Large intestine (tissue), 3 donors: ENCODE measurements around the gene LUM. TPM values are rescaled to one million over a fixed set of nuclear protein-coding genes. Genes with fewer than 3 reads are reported as not detected.
A peak's percentile ranks its signal among the peaks of the same experiment; 100 is the strongest.

Experiments used
- DNase-seq, 2 donors: peaks; one replicate each; pipeline versions ENCODE4 v3.0.0 to v3.0.0-alpha.2; 2013
- H3K27ac ChIP-seq: one replicate; pipeline ENCODE4 v1.5.1; 2013; ENCODE audit warnings: low read length
- H3K27me3 ChIP-seq: 2 replicates; pipeline ENCODE4 v1.6.1; 2013; ENCODE audit warnings: low read length; ENCODE audit not compliant: control insufficient read depth, insufficient read depth
- H3K36me3 ChIP-seq: 2 replicates; pipeline ENCODE4 v1.6.1; 2013; ENCODE audit warnings: low read length; ENCODE audit not compliant: control insufficient read depth, insufficient read depth
- H3K4me1 ChIP-seq: one replicate; pipeline ENCODE4 v1.6.1; 2013; ENCODE audit warnings: low read length; ENCODE audit not compliant: control insufficient read depth, insufficient read depth
- H3K4me3 ChIP-seq: one replicate; pipeline ENCODE4 v1.5.1; 2013; ENCODE audit warnings: low read length
- H3K9me3 ChIP-seq: one replicate; pipeline ENCODE4 v1.6.1; 2013; ENCODE audit warnings: mild to moderate bottlenecking, low read depth, low read length, moderate library complexity; ENCODE audit not compliant: control insufficient read depth
- WGBS: methylation state at CpG from one replicate; pipeline ENCODE4 v1.1.5; 2013; ENCODE audit warnings: low lambda C conversion rate; ENCODE audit not compliant: insufficient coverage; 5-methylcytosine and 5-hydroxymethylcytosine counted together
- polyA plus RNA-seq: library from polyadenylated mRNA; unstranded; fragments of 120-200 nt; gene quantifications from one replicate; pipeline ENCODE4 v1.2.1, GENCODE V29; 2013

Gene LUM
- polyA plus RNA-seq, 1 donor = 366 TPM

GRCh38 chr12:91139286-91139685, 28.0 kb upstream of the LUM start:
- peaks cover 23% of the 10 kb centered on the region for H3K4me1 ChIP-seq
- peak overlapping the region; percentile 30 for H3K27ac ChIP-seq
- no peak for DNase-seq
- H3K27me3 ChIP-seq = no peaks in the 10 kb centered on the region
- no peaks in the 10 kb centered on the region for H3K36me3 ChIP-seq
- WGBS = 67% methylated on average over 1 of the region's 2 CpGs
- no peaks in the 10 kb centered on the region for H3K9me3 ChIP-seq
- H3K4me3 ChIP-seq = no peak overlapping the region

GRCh38 chr12:91138337-91138920, 27.1 kb upstream of the LUM start:
- H3K9me3 ChIP-seq = no peaks in the 10 kb centered on the region
- peak overlapping the region; percentile 30 for H3K27ac ChIP-seq
- no peaks in the 10 kb centered on the region for H3K36me3 ChIP-seq
- peaks cover 23% of the 10 kb centered on the region for H3K4me1 ChIP-seq
- H3K4me3 ChIP-seq = no peak overlapping the region
- no CpG with 5 or more reads among the region's 1 CpG for WGBS
- DNase-seq = peak; percentile 12 to 68
- H3K27me3 ChIP-seq = no peaks in the 10 kb centered on the region

- H3K4me3 ChIP-seq = no peak overlapping the region
- no peak overlapping the region for H3K27ac ChIP-seq
- H3K27me3 ChIP-seq = no peaks in the 10 kb centered on the region
- DNase-seq = no peak
- WGBS = no CpG with 5 or more reads among the region's 1 CpG
- peaks cover 10% of the 10 kb centered on the region for H3K4me1 ChIP-seq
- no peaks in the 10 kb centered on the region for H3K9me3 ChIP-seq
- no peaks in the 10 kb centered on the region for H3K36me3 ChIP-seq
These were observed 22.6 kb upstream of the LUM start for GRCh38 chr12:91133871-91134270.

GRCh38 chr12:91129662-91130362, 18.5 kb upstream of the LUM start:
- WGBS = 100% methylated on average over 2 of the region's 2 CpGs
- Histone ChIP-seq H3K9me3 (no peaks in the 10 kb centered on the region), H3K36me3 (no peaks in the 10 kb centered on the region), H3K4me3 (no peak overlapping the region), H3K27me3 (no peaks in the 10 kb centered on the region), H3K27ac (no peak overlapping the region), H3K4me1 (peaks cover 4% of the 10 kb centered on the region)
- no peak for DNase-seq

GRCh38 chr12:91127751-91128150, 16.5 kb upstream of the LUM start:
- peak overlapping the region; percentile 42 for H3K27ac ChIP-seq
- H3K4me1 ChIP-seq = peaks cover 4% of the 10 kb centered on the region
- H3K9me3 ChIP-seq = no peaks in the 10 kb centered on the region
- 35% methylated on average over 2 of the region's 3 CpGs for WGBS
- DNase-seq = peak; percentile 71 to 89
- no peaks in the 10 kb centered on the region for H3K36me3 ChIP-seq
- H3K4me3 ChIP-seq = no peak overlapping the region
- H3K27me3 ChIP-seq = no peaks in the 10 kb centered on the region

GRCh38 chr12:91127306-91127705, 16.0 kb upstream of the LUM start:
- WGBS = no CpG with 5 or more reads among the region's 2 CpGs
- peak overlapping the region; percentile 38 for H3K27ac ChIP-seq

DNA sequence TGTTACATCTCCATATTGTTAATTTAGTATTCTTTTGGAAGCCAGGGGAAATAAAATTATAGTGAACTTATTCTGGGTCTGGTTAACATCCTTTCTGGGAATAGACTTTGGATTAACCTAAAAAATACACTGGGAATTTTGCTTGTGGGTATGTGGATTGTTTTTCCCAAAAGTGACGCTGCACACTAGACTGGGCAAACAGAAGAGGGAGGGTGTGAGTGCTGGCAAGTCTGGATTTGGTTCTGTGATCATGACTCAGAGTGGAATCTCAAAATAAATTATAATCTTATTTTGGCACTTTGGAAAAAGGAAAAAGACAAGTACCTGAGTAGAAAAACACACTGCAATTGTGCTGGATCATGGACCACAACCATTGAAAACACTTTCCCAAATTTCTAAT, 15.2 kb upstream of the LUM start:
- Histone ChIP-seq H3K27me3 (no peaks in the 10 kb centered on the region), H3K27ac (no peak overlapping the region), H3K9me3 (no peaks in the 10 kb centered on the region), H3K4me3 (no peak overlapping the region), H3K36me3 (no peaks in the 10 kb centered on the region), H3K4me1 (peaks cover 4% of the 10 kb centered on the region)
- WGBS = 100% methylated on average over 1 of the region's 1 CpG
- no peak for DNase-seq

More at GRCh38 chr12:91127306-91127705, 16.0 kb upstream of the LUM start:
- no peak overlapping the region for H3K4me3 ChIP-seq
- DNase-seq = no peak
- no peaks in the 10 kb centered on the region for H3K27me3 ChIP-seq
- H3K9me3 ChIP-seq = no peaks in the 10 kb centered on the region
- no peaks in the 10 kb centered on the region for H3K36me3 ChIP-seq
- H3K4me1 ChIP-seq = peaks cover 4% of the 10 kb centered on the region

DNA sequence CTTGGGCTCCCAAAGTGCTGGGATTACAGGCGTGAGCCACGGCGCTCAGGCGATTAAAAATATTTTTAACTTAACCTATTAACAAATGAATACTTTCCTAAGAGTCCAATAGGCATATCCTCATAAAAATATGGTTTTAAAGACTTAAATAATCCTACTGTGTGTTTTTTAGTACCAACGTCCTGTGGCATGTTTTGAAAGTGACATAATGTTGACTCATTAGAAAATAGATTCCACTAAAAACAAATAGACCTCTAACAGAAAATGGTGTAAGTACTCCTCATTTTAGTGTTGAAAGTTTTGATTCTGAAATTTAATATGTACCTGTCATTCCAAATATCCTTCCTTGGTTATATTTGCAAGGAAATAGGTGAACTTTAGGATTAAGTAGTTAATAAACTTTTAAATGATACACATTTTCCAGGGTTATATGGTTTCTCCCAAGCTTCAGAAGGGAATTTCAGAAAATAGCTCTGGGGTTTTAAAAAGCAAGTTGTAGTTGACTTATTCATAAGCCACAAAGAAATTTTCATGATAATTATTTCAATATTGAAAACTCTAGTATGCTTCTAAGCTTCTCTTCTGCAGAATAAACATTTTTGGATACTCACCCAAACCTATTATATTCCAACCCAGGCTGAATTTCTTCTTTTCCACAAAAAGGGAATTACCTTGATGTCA, 12.1 kb upstream of the LUM start:
- Histone ChIP-seq H3K4me1 (peaks cover 15% of the 10 kb centered on the region), H3K36me3 (no peaks in the 10 kb centered on the region), H3K4me3 (no peak overlapping the region), H3K27me3 (no peaks in the 10 kb centered on the region), H3K9me3 (no peaks in the 10 kb centered on the region), H3K27ac (no peak overlapping the region)
- no peak for DNase-seq
- WGBS = 93% methylated on average over 3 of the region's 5 CpGs

DNA sequence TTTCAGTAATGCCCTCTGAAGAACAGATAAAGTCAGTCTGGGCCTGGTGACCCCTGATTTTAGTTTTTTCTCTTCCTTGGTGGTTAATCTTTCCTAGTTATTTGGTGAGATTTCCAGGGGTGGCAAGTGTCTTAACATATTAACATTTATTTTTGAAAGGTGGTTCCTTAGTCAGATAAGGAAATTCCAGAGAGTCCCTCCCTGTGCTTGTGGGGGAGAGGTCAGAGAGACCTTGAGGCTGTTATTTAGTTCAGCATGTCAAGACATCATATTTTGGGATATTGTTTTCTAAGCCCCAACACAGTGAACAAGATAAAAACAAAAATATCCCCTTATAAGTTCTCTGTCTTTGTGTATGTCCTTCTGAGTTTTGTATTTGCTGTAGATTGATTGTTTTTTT, 9.5 kb upstream of the LUM start:
- Histone ChIP-seq H3K9me3 (no peaks in the 10 kb centered on the region), H3K36me3 (no peaks in the 10 kb centered on the region), H3K4me1 (peaks cover 11% of the 10 kb centered on the region), H3K27ac (peak overlapping the region; percentile 45), H3K27me3 (no peaks in the 10 kb centered on the region), H3K4me3 (no peak overlapping the region)
- peak in 1 of 2 donors; percentile 56 for DNase-seq

GRCh38 chr12:91119089-91119488, 7.8 kb upstream of the LUM start:
- no peaks in the 10 kb centered on the region for H3K36me3 ChIP-seq
- no peak overlapping the region for H3K27ac ChIP-seq
- WGBS = no CpG with 5 or more reads among the region's 1 CpG
- H3K4me1 ChIP-seq = peaks cover 11% of the 10 kb centered on the region
- DNase-seq = peak in 1 of 2 donors; percentile 22
- no peak overlapping the region for H3K4me3 ChIP-seq
- H3K27me3 ChIP-seq = no peaks in the 10 kb centered on the region
- no peaks in the 10 kb centered on the region for H3K9me3 ChIP-seq
